Measurements from ENCODE around the gene PPP1R13B. TPM values are rescaled to one million over a fixed set of nuclear protein-coding genes. Genes with fewer than 3 reads are reported as not detected.
A peak's percentile ranks its signal among the peaks of the same experiment; 100 is the strongest.

The PPP1R13B gene
- total RNA-seq, 1 donor from 2014 or later: 63.9 TPM

DNA sequence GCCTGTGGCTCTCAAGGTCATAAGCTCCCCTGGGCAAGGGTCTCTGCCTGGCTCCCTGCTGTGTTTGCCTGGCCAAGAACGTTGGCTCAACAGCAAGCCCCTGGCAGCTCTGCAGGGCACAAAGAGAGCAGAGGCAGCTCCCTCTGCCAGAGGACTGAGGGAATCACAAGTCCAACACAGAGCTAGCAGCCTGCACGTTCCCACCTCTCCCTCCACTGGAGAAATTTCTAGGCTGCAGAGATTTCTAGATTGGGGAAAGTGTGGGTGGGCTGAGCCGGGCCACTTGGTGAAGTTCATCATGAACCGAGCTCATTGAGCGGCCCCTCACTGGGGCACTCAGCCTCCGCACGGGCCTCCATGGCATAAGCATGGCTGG is 111.9 kb downstream of the PPP1R13B start:
- H3K4me1 Mint-ChIP-seq (ENCODE audit: unreplicated experiment): peaks cover 14% of the 10 kb centered on the region
- peaks cover 51% of the 10 kb centered on the region for H3K36me3 Mint-ChIP-seq (ENCODE audit: low read depth, unreplicated experiment)
- no peak overlapping the region for H3K27ac Mint-ChIP-seq (ENCODE audit: unreplicated experiment)
- peak overlapping the region; percentile 56 for H3K4me3 Mint-ChIP-seq (ENCODE audit: unreplicated experiment)
- TF ChIP-seq, protein P1, sequence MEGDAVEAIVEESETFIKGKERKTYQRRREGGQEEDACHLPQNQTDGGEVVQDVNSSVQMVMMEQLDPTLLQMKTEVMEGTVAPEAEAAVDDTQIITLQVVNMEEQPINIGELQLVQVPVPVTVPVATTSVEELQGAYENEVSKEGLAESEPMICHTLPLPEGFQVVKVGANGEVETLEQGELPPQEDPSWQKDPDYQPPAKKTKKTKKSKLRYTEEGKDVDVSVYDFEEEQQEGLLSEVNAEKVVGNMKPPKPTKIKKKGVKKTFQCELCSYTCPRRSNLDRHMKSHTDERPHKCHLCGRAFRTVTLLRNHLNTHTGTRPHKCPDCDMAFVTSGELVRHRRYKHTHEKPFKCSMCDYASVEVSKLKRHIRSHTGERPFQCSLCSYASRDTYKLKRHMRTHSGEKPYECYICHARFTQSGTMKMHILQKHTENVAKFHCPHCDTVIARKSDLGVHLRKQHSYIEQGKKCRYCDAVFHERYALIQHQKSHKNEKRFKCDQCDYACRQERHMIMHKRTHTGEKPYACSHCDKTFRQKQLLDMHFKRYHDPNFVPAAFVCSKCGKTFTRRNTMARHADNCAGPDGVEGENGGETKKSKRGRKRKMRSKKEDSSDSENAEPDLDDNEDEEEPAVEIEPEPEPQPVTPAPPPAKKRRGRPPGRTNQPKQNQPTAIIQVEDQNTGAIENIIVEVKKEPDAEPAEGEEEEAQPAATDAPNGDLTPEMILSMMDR (IDR thresholded peaks at IDR 0.05; ENCODE audit: unreplicated experiment): no peak
- H3K27me3 Mint-ChIP-seq (ENCODE audit: unreplicated experiment): peaks cover 16% of the 10 kb centered on the region
- H3K9me3 Mint-ChIP-seq (ENCODE audit: unreplicated experiment): no peaks in the 10 kb centered on the region
- DNase-seq (ENCODE audit: low spot score): no peak

DNA sequence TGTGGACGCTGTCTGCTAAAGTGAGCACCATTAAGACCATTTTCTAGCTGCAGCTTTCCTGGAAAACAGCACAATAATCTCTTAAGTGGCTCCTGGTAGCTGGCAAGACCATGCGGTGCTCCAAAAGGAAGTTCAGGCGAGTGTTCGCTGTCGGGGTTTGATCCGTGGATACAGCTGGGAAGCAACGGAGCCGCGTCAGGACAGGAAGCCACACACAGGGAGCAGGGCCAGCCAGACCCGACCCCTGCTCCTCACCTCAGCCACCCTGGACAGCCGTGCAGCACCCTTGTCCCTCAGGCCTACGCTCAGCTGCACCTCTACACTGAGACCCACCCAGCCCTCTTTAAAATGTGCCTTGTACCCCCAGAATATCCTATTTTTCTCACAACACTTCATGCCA is 112.4 kb downstream of the PPP1R13B start:
- peak overlapping the region; percentile 56 for H3K4me3 Mint-ChIP-seq (ENCODE audit: unreplicated experiment)
- peaks cover 12% of the 10 kb centered on the region for H3K4me1 Mint-ChIP-seq (ENCODE audit: unreplicated experiment)
- H3K36me3 Mint-ChIP-seq (ENCODE audit: low read depth, unreplicated experiment): peaks cover 49% of the 10 kb centered on the region
- DNase-seq (ENCODE audit: low spot score): no peak
- TF ChIP-seq, protein P1 (IDR thresholded peaks at IDR 0.05; ENCODE audit: unreplicated experiment): no peak
- no peak overlapping the region for H3K27ac Mint-ChIP-seq (ENCODE audit: unreplicated experiment)
- H3K9me3 Mint-ChIP-seq (ENCODE audit: unreplicated experiment): no peaks in the 10 kb centered on the region
- H3K27me3 Mint-ChIP-seq (ENCODE audit: unreplicated experiment): peaks cover 16% of the 10 kb centered on the region

DNA sequence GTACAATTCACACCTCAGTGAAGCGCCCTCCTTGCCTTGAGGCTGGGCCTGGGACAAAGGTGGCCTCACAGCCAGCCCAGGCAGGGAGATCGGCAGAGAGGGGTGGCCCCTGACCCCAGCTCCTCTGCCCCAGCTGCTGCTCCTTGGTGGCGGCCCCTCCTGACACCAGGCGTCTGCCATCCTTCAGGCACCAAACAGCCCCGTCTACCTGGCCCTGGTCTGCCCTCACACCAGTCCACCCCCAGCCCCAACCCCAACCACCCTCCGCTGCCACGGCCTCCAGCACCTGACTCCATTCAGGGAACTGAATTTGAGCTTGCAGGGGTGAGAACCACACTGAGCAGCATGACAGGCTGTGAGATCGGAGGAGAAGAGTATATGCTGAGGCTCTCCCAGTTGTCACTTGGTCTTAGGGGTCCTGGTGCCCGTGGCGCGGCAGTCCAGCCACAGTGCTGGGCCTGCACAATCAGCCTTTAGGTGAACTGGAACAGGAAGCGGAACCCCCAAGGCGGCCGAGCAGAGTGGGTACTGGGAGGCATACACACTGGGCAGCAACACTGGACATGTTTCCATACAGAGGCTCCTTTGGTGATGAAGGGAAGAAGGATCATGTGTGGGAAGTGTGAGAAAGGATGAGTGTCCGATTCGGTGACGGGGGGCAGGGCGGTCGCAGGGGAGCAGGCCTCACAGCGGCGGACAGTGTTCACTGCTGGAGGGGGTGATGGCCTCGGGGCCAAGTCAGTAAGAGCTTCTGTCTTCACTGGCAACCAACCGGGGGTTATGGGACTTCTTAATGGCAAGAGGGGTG is 113.1 kb downstream of the PPP1R13B start:
- Mint-ChIP-seq H3K4me1 (ENCODE audit: unreplicated experiment) (peaks cover 15% of the 10 kb centered on the region), H3K4me3 (ENCODE audit: unreplicated experiment) (peak overlapping the region; percentile 56), H3K36me3 (ENCODE audit: low read depth, unreplicated experiment) (peaks cover 47% of the 10 kb centered on the region), H3K9me3 (ENCODE audit: unreplicated experiment) (no peaks in the 10 kb centered on the region), H3K27me3 (ENCODE audit: unreplicated experiment) (peaks cover 14% of the 10 kb centered on the region), H3K27ac (ENCODE audit: unreplicated experiment) (no peak overlapping the region)
- no peak for DNase-seq (ENCODE audit: low spot score)
- TF ChIP-seq, protein P1 (IDR thresholded peaks at IDR 0.05; ENCODE audit: unreplicated experiment): no peak

DNA sequence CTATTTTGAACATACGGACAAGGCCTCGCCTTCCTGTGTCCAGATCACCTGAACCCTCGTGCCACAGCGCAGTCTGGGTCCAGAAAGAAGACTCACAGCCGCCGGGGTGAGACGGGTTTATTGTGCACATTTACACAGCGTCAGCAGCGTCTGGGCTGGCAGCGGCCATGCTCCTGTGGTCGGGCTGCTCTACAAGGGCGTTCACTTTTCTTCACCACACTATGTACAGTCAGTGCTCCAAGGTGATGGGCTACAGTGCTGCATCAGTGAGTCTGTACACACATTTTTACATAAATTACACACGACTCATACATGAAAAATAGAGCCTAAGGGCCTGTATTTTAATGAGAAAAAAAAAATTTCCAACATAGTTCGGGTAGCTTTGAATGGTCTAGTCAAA is 113.7 kb downstream of the PPP1R13B start:
- Mint-ChIP-seq H3K27ac (ENCODE audit: unreplicated experiment) (no peak overlapping the region), H3K36me3 (ENCODE audit: low read depth, unreplicated experiment) (peaks cover 53% of the 10 kb centered on the region), H3K4me3 (ENCODE audit: unreplicated experiment) (no peak overlapping the region), H3K9me3 (ENCODE audit: unreplicated experiment) (no peaks in the 10 kb centered on the region), H3K4me1 (ENCODE audit: unreplicated experiment) (peaks cover 18% of the 10 kb centered on the region), H3K27me3 (ENCODE audit: unreplicated experiment) (peaks cover 14% of the 10 kb centered on the region)
- DNase-seq (ENCODE audit: low spot score): no peak
- TF ChIP-seq, protein P1 (IDR thresholded peaks at IDR 0.05; ENCODE audit: unreplicated experiment): no peak

DNA sequence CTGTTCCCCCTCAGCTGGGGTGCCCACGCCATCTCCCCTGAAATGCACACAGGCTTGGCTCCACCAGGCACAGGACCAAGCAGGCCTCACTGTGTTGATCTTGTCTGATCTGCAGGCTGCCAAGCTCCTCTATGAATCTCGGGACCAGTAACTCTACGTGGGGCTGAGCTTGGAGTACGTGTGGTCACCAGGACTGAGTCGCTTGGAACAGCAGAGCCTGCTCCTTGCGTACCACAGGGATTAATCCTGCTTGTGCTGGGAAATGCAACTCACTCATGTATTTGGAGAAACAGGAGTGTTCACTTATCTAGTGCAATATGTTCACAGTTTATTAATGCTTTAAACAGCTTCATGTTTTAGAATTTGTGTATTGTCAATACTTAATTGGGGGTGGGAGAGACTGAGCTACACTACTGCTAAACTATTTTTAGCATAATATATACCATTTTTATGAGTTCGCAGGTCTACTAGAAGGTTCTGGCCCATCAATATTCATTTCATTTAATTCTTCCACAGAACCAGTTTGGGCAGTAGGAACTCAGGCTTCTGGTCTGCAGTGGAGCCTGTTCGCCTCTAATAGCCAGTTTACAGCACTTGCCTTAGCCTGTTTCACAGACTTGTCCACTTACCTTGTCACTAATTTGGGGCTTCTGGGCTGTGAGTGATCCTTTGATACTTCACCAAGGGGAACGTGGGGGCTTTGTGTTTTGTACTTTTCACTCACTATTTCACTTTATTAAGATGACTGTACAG is 114.3 kb downstream of the PPP1R13B start:
- peaks cover 50% of the 10 kb centered on the region for H3K36me3 Mint-ChIP-seq (ENCODE audit: low read depth, unreplicated experiment)
- no peak for DNase-seq (ENCODE audit: low spot score)
- H3K27me3 Mint-ChIP-seq (ENCODE audit: unreplicated experiment): peaks cover 12% of the 10 kb centered on the region
- peak overlapping the region; percentile 57 for H3K27ac Mint-ChIP-seq (ENCODE audit: unreplicated experiment)
- peak overlapping the region; percentile 42 for H3K4me3 Mint-ChIP-seq (ENCODE audit: unreplicated experiment)
- H3K9me3 Mint-ChIP-seq (ENCODE audit: unreplicated experiment): no peaks in the 10 kb centered on the region
- TF ChIP-seq, protein P1 (IDR thresholded peaks at IDR 0.05; ENCODE audit: unreplicated experiment): no peak
- peaks cover 22% of the 10 kb centered on the region for H3K4me1 Mint-ChIP-seq (ENCODE audit: unreplicated experiment)

All from endothelial cell (in vitro differentiated cells).